ENCODE data around the gene FIBP.

DNA sequence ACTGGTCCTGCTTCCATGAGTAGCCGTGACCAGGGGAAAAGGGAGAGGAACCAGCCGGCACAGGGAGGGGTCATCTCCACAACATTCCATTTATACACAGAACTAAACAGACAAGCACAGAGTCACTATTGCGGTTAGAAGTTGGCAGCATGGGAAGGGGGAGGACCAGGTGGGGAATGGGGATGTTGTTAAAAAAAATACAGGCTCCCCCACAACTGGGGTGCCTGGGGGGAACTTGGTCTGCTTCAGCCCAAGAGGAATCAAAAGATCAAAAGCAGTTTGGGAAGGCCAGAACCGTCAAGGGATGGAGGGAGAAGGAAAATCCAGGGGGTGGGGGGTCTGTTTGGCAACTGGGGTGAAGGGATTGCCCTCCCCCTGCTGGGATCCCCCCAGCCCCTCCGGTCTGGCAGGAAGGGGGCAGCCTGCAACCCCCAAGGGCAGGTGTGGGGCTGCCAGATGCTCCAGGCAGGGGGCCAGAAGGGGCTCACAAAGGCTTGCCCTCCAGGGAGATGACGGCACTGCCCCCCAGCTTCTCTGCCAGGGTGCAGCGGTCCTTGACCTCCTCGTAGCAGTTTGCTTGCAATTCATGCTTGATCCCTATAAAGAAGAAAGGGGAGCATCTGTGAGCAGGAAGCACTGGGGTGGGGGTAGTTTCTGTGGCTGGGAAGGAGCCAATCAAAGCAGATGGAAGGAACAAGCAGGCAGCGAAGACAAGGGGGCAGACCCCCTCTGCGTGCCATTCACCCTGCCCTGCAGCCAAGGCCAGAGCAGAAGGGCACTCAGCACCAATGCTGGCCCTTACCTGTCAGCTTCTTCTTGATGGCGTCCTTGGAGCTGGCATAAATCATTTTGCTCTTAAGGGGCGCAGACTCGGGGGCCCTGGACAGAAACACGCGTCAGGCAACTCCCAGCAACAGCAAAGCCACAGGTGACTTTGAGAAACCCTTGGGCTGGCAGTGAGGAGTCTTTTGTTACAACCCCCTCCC lies 33.1 kb downstream of the FIBP start:
- TF ChIP-seq, protein P1, sequence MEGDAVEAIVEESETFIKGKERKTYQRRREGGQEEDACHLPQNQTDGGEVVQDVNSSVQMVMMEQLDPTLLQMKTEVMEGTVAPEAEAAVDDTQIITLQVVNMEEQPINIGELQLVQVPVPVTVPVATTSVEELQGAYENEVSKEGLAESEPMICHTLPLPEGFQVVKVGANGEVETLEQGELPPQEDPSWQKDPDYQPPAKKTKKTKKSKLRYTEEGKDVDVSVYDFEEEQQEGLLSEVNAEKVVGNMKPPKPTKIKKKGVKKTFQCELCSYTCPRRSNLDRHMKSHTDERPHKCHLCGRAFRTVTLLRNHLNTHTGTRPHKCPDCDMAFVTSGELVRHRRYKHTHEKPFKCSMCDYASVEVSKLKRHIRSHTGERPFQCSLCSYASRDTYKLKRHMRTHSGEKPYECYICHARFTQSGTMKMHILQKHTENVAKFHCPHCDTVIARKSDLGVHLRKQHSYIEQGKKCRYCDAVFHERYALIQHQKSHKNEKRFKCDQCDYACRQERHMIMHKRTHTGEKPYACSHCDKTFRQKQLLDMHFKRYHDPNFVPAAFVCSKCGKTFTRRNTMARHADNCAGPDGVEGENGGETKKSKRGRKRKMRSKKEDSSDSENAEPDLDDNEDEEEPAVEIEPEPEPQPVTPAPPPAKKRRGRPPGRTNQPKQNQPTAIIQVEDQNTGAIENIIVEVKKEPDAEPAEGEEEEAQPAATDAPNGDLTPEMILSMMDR (IDR thresholded peaks at IDR 0.05; ENCODE audit: insufficient read depth, low read depth, low read length): no peak
- no peak for TF ChIP-seq EZH2 (IDR thresholded peaks at IDR 0.05; ENCODE audit: insufficient read depth, low read length)
